ENCODE measurements around the gene MCM5. TPM values are rescaled to one million over a fixed set of nuclear protein-coding genes. Genes with fewer than 3 reads are reported as not detected.

The MCM5 gene
- total RNA-seq, 1 experiment from 2014 or later: 149 TPM

- Histone ChIP-seq H3K9me3 (replicated peaks) (peaks cover 2% of the 10 kb centered on the region; the same call in 1 of the 2 replicates), H3K27ac (peak overlapping the region; percentile 86), H3K4me3 (peak overlapping the region; percentile 68), H3K36me3 (peaks cover 41% of the 10 kb centered on the region), H3K4me1 (replicated peaks) (peaks cover 18% of the 10 kb centered on the region), H3K27me3 (replicated peaks) (no peaks in the 10 kb centered on the region)
- DNase-seq (ENCODE audit: low read depth in 1 of 2, low spot score in 2 of 2): no peak
These were observed 506 bp downstream of the MCM5 start for GRCh38 chr22:35400501-35400790.

GRCh38 chr22:35401863-35402262 is 1.9 kb downstream of the MCM5 start:
- Histone ChIP-seq H3K27ac (no peak overlapping the region), H3K4me1 (replicated peaks) (peaks cover 18% of the 10 kb centered on the region), H3K4me3 (no peak overlapping the region), H3K36me3 (peaks cover 53% of the 10 kb centered on the region), H3K27me3 (replicated peaks) (no peaks in the 10 kb centered on the region), H3K9me3 (replicated peaks) (peaks cover 2% of the 10 kb centered on the region; the same call in 1 of the 2 replicates)
- DNase-seq (ENCODE audit: low read depth in 1 of 2, low spot score in 2 of 2): no peak

- Histone ChIP-seq H3K27ac (no peak overlapping the region), H3K4me3 (no peak overlapping the region), H3K9me3 (replicated peaks) (peaks cover 2% of the 10 kb centered on the region; the same call in 1 of the 2 replicates), H3K27me3 (replicated peaks) (no peaks in the 10 kb centered on the region), H3K4me1 (replicated peaks) (peaks cover 18% of the 10 kb centered on the region), H3K36me3 (peaks cover 68% of the 10 kb centered on the region)
- DNase-seq (ENCODE audit: low read depth in 1 of 2, low spot score in 2 of 2): no peak
These were observed 3.4 kb downstream of the MCM5 start for GRCh38 chr22:35403356-35403755.

GRCh38 chr22:35404176-35404575 is 4.2 kb downstream of the MCM5 start:
- no peak for DNase-seq (ENCODE audit: low read depth in 1 of 2, low spot score in 2 of 2)
- no peak overlapping the region for H3K27ac ChIP-seq
- no peaks in the 10 kb centered on the region for H3K27me3 ChIP-seq (replicated peaks)
- H3K4me3 ChIP-seq: no peak overlapping the region
- peaks cover 77% of the 10 kb centered on the region for H3K36me3 ChIP-seq
- peaks cover 16% of the 10 kb centered on the region for H3K4me1 ChIP-seq (replicated peaks)
- H3K9me3 ChIP-seq (replicated peaks): peaks cover under 1% of the 10 kb centered on the region; the same call in 1 of the 2 replicates

- Histone ChIP-seq H3K27me3 (replicated peaks) (no peaks in the 10 kb centered on the region), H3K4me1 (replicated peaks) (peaks cover 4% of the 10 kb centered on the region), H3K9me3 (replicated peaks) (no peaks in the 10 kb centered on the region), H3K4me3 (no peak overlapping the region), H3K36me3 (peaks cover 87% of the 10 kb centered on the region), H3K27ac (no peak overlapping the region)
- DNase-seq (ENCODE audit: low read depth in 1 of 2, low spot score in 2 of 2): no peak
These were observed 6.5 kb downstream of the MCM5 start for GRCh38 chr22:35406443-35406842.

GRCh38 chr22:35407362-35407761 is 7.4 kb downstream of the MCM5 start:
- H3K27ac ChIP-seq: no peak overlapping the region
- no peaks in the 10 kb centered on the region for H3K9me3 ChIP-seq (replicated peaks)
- no peaks in the 10 kb centered on the region for H3K27me3 ChIP-seq (replicated peaks)
- no peak overlapping the region for H3K4me3 ChIP-seq
- no peak for DNase-seq (ENCODE audit: low read depth in 1 of 2, low spot score in 2 of 2)
- H3K4me1 ChIP-seq (replicated peaks): no peaks in the 10 kb centered on the region
- peaks cover 90% of the 10 kb centered on the region for H3K36me3 ChIP-seq

GRCh38 chr22:35409783-35410662 is 10.1 kb downstream of the MCM5 start:
- Histone ChIP-seq H3K4me1 (replicated peaks) (no peaks in the 10 kb centered on the region), H3K27me3 (replicated peaks) (no peaks in the 10 kb centered on the region), H3K36me3 (peaks cover 95% of the 10 kb centered on the region), H3K9me3 (replicated peaks) (no peaks in the 10 kb centered on the region), H3K4me3 (no peak overlapping the region), H3K27ac (no peak overlapping the region)
- no peak for DNase-seq (ENCODE audit: low read depth in 1 of 2, low spot score in 2 of 2)

GRCh38 chr22:35410663-35411034 is 10.7 kb downstream of the MCM5 start:
- H3K27ac ChIP-seq: no peak overlapping the region
- no peaks in the 10 kb centered on the region for H3K4me1 ChIP-seq (replicated peaks)
- no peak overlapping the region for H3K4me3 ChIP-seq
- no peaks in the 10 kb centered on the region for H3K27me3 ChIP-seq (replicated peaks)
- no peak for DNase-seq (ENCODE audit: low read depth in 1 of 2, low spot score in 2 of 2)
- H3K9me3 ChIP-seq (replicated peaks): no peaks in the 10 kb centered on the region
- H3K36me3 ChIP-seq: peaks cover 95% of the 10 kb centered on the region

GRCh38 chr22:35411102-35411501 is 11.2 kb downstream of the MCM5 start:
- Histone ChIP-seq H3K36me3 (peaks cover 97% of the 10 kb centered on the region), H3K4me3 (no peak overlapping the region), H3K27ac (no peak overlapping the region), H3K4me1 (replicated peaks) (no peaks in the 10 kb centered on the region), H3K9me3 (replicated peaks) (no peaks in the 10 kb centered on the region), H3K27me3 (replicated peaks) (no peaks in the 10 kb centered on the region)
- no peak for DNase-seq (ENCODE audit: low read depth in 1 of 2, low spot score in 2 of 2)

- H3K27me3 ChIP-seq (replicated peaks): no peaks in the 10 kb centered on the region
- DNase-seq (ENCODE audit: low read depth in 1 of 2, low spot score in 2 of 2): no peak
- H3K4me1 ChIP-seq (replicated peaks): no peaks in the 10 kb centered on the region
- H3K27ac ChIP-seq: no peak overlapping the region
- no peak overlapping the region for H3K4me3 ChIP-seq
- H3K9me3 ChIP-seq (replicated peaks): no peaks in the 10 kb centered on the region
- peaks cover 97% of the 10 kb centered on the region for H3K36me3 ChIP-seq
These were observed 13.7 kb downstream of the MCM5 start for GRCh38 chr22:35413624-35414023.

GRCh38 chr22:35417606-35418005 is 17.7 kb downstream of the MCM5 start:
- Histone ChIP-seq H3K36me3 (peaks cover 95% of the 10 kb centered on the region), H3K9me3 (replicated peaks) (no peaks in the 10 kb centered on the region), H3K4me1 (replicated peaks) (no peaks in the 10 kb centered on the region), H3K27me3 (replicated peaks) (no peaks in the 10 kb centered on the region), H3K4me3 (no peak overlapping the region), H3K27ac (no peak overlapping the region)
- no peak for DNase-seq (ENCODE audit: low read depth in 1 of 2, low spot score in 2 of 2)

GRCh38 chr22:35418088-35418487 is 18.1 kb downstream of the MCM5 start:
- DNase-seq (ENCODE audit: low read depth in 1 of 2, low spot score in 2 of 2): no peak
- Histone ChIP-seq H3K9me3 (replicated peaks) (no peaks in the 10 kb centered on the region), H3K27me3 (replicated peaks) (no peaks in the 10 kb centered on the region), H3K36me3 (peaks cover 95% of the 10 kb centered on the region), H3K4me3 (no peak overlapping the region), H3K27ac (no peak overlapping the region), H3K4me1 (replicated peaks) (no peaks in the 10 kb centered on the region)

GRCh38 chr22:35418731-35419130 is 18.8 kb downstream of the MCM5 start:
- H3K27ac ChIP-seq: no peak overlapping the region
- no peaks in the 10 kb centered on the region for H3K4me1 ChIP-seq (replicated peaks)
- no peak for DNase-seq (ENCODE audit: low read depth in 1 of 2, low spot score in 2 of 2)
- no peak overlapping the region for H3K4me3 ChIP-seq
- H3K9me3 ChIP-seq (replicated peaks): no peaks in the 10 kb centered on the region
- peaks cover 95% of the 10 kb centered on the region for H3K36me3 ChIP-seq
- no peaks in the 10 kb centered on the region for H3K27me3 ChIP-seq (replicated peaks)

- no peak for DNase-seq (ENCODE audit: low read depth in 1 of 2, low spot score in 2 of 2)
- H3K27ac ChIP-seq: no peak overlapping the region
- peaks cover 98% of the 10 kb centered on the region for H3K36me3 ChIP-seq
- H3K4me3 ChIP-seq: no peak overlapping the region
- H3K9me3 ChIP-seq (replicated peaks): no peaks in the 10 kb centered on the region
- H3K4me1 ChIP-seq (replicated peaks): no peaks in the 10 kb centered on the region
- no peaks in the 10 kb centered on the region for H3K27me3 ChIP-seq (replicated peaks)
These were observed 19.8 kb downstream of the MCM5 start for GRCh38 chr22:35419756-35420155.

- H3K27ac ChIP-seq: no peak overlapping the region
- no peak for DNase-seq (ENCODE audit: low read depth in 1 of 2, low spot score in 2 of 2)
- no peaks in the 10 kb centered on the region for H3K4me1 ChIP-seq (replicated peaks)
- peaks cover 94% of the 10 kb centered on the region for H3K36me3 ChIP-seq
- no peaks in the 10 kb centered on the region for H3K27me3 ChIP-seq (replicated peaks)
- no peak overlapping the region for H3K4me3 ChIP-seq
- H3K9me3 ChIP-seq (replicated peaks): no peaks in the 10 kb centered on the region
These were observed 21.2 kb downstream of the MCM5 start for GRCh38 chr22:35421121-35421520.

All from SJSA1 (cell line).